Measurements from ENCODE around the gene CDH23.
A peak's percentile ranks its signal among the peaks of the same experiment; 100 is the strongest.
"Not testable (repeated sequence)": the region's sequence is repeated elsewhere in the genome, so short reads cannot be mapped to it uniquely, and the experiment has no call there.

CDH23 gene

GRCh38 chr10:71355886-71356285, 40.8 kb upstream of the CDH23 start (continued):
- no peak for TF ChIP-seq TSHZ2 (CRISPR knock-in tag; IDR thresholded peaks at IDR 0.05)

GRCh38 chr10:71357792-71358265, 38.9 kb upstream of the CDH23 start:
- ATAC-seq: peak; percentile 65
- no peak for TF ChIP-seq PPARA (CRISPR knock-in tag; IDR thresholded peaks at IDR 0.05; ENCODE audit: borderline replicate concordance)
- TF ChIP-seq, protein P1, sequence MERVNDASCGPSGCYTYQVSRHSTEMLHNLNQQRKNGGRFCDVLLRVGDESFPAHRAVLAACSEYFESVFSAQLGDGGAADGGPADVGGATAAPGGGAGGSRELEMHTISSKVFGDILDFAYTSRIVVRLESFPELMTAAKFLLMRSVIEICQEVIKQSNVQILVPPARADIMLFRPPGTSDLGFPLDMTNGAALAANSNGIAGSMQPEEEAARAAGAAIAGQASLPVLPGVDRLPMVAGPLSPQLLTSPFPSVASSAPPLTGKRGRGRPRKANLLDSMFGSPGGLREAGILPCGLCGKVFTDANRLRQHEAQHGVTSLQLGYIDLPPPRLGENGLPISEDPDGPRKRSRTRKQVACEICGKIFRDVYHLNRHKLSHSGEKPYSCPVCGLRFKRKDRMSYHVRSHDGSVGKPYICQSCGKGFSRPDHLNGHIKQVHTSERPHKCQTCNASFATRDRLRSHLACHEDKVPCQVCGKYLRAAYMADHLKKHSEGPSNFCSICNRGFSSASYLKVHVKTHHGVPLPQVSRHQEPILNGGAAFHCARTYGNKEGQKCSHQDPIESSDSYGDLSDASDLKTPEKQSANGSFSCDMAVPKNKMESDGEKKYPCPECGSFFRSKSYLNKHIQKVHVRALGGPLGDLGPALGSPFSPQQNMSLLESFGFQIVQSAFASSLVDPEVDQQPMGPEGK (CRISPR knock-in tag; IDR thresholded peaks at IDR 0.05; ENCODE audit: borderline replicate concordance): no peak
- TF ChIP-seq, protein P2, sequence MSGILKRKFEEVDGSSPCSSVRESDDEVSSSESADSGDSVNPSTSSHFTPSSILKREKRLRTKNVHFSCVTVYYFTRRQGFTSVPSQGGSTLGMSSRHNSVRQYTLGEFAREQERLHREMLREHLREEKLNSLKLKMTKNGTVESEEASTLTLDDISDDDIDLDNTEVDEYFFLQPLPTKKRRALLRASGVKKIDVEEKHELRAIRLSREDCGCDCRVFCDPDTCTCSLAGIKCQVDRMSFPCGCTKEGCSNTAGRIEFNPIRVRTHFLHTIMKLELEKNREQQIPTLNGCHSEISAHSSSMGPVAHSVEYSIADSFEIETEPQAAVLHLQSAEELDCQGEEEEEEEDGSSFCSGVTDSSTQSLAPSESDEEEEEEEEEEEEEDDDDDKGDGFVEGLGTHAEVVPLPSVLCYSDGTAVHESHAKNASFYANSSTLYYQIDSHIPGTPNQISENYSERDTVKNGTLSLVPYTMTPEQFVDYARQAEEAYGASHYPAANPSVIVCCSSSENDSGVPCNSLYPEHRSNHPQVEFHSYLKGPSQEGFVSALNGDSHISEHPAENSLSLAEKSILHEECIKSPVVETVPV (CRISPR knock-in tag; IDR thresholded peaks at IDR 0.05): no peak
- no peak for TF ChIP-seq SNAI2 (CRISPR knock-in tag; IDR thresholded peaks at IDR 0.05)

GRCh38 chr10:71358277-71358676, 38.4 kb upstream of the CDH23 start:
- peak; percentile 38 for ATAC-seq
- TF ChIP-seq CSDC2 (CRISPR knock-in tag; IDR thresholded peaks at IDR 0.05) (no peak), PPARA (CRISPR knock-in tag; IDR thresholded peaks at IDR 0.05; ENCODE audit: borderline replicate concordance) (no peak), ZNF565 (CRISPR knock-in tag; conservative IDR thresholded peaks at IDR 0.05; ENCODE audit: low read depth) (no peak)

- ATAC-seq: not testable (repeated sequence)
Measured at GRCh38 chr10:71358906-71359305, 37.8 kb upstream of the CDH23 start.

- TF ChIP-seq ESRRG (CRISPR knock-in tag; IDR thresholded peaks at IDR 0.05): no peak
- TF ChIP-seq CSDC2 (CRISPR knock-in tag; IDR thresholded peaks at IDR 0.05): no peak
- no peak for TF ChIP-seq GLIS3 (CRISPR knock-in tag; IDR thresholded peaks at IDR 0.05)
- TF ChIP-seq POU6F1 (CRISPR knock-in tag; IDR thresholded peaks at IDR 0.05; ENCODE audit: borderline replicate concordance, low read depth): no peak
- no peak for ATAC-seq
Measured at GRCh38 chr10:71359364-71360046, 37.2 kb upstream of the CDH23 start.

GRCh38 chr10:71360735-71361134, 36.0 kb upstream of the CDH23 start:
- ATAC-seq: no peak
- no peak for TF ChIP-seq ZC3H10 (CRISPR knock-in tag; IDR thresholded peaks at IDR 0.05)
- no peak for TF ChIP-seq TCF4 (CRISPR knock-in tag; IDR thresholded peaks at IDR 0.05; ENCODE audit: borderline replicate concordance)
- TF ChIP-seq ARNTL (CRISPR knock-in tag; IDR thresholded peaks at IDR 0.05; ENCODE audit: borderline replicate concordance, low read depth): no peak
- TF ChIP-seq ZNF70 (CRISPR knock-in tag; IDR thresholded peaks at IDR 0.05): no peak
- TF ChIP-seq, protein P2 (CRISPR knock-in tag; IDR thresholded peaks at IDR 0.05): no peak
- TF ChIP-seq BACH2 (CRISPR knock-in tag; IDR thresholded peaks at IDR 0.05; ENCODE audit: borderline replicate concordance): no peak
- TF ChIP-seq ZFP30 (CRISPR knock-in tag; IDR thresholded peaks at IDR 0.05): no peak
- TF ChIP-seq GLIS3 (CRISPR knock-in tag; IDR thresholded peaks at IDR 0.05): no peak
- TF ChIP-seq POU6F1 (CRISPR knock-in tag; IDR thresholded peaks at IDR 0.05; ENCODE audit: borderline replicate concordance, low read depth): no peak
- no peak for TF ChIP-seq OSR1 (CRISPR knock-in tag; IDR thresholded peaks at IDR 0.05)
- TF ChIP-seq ESRRG (CRISPR knock-in tag; IDR thresholded peaks at IDR 0.05): no peak
- TF ChIP-seq ISL1 (CRISPR knock-in tag; IDR thresholded peaks at IDR 0.05): no peak
- TF ChIP-seq ZFP3 (CRISPR knock-in tag; IDR thresholded peaks at IDR 0.05): no peak
